ENCODE measurements around the gene DECR2.
"Not testable (repeated sequence)": the region's sequence is repeated elsewhere in the genome, so short reads cannot be mapped to it uniquely, and the experiment has no call there.

The DECR2 gene

GRCh38 chr16:377419-377951, 24.2 kb upstream of the DECR2 start:
- Histone ChIP-seq H3K4me3 (ENCODE audit: insufficient read depth, low read length, poor library complexity, severe bottlenecking) (no peak overlapping the region), H3K27me3 (ENCODE audit: low read length) (no peaks in the 10 kb centered on the region), H3F3A (ENCODE audit: insufficient read depth) (no peaks in the 10 kb centered on the region), H4K20me1 (ENCODE audit: low read depth, low read length) (no peaks in the 10 kb centered on the region), H3K79me2 (ENCODE audit: insufficient read depth, low read length) (peaks cover 3% of the 10 kb centered on the region; the same call in 1 of the 2 replicates), H3K9me3 (ENCODE audit: insufficient read depth, low read length) (no peaks in the 10 kb centered on the region), H3K36me3 (ENCODE audit: low read length) (no peaks in the 10 kb centered on the region), H3K27ac (ENCODE audit: low read depth, low read length) (no peak overlapping the region), H3K9me2 (replicated peaks; ENCODE audit: insufficient read depth, low read length) (no peaks in the 10 kb centered on the region), H3K9ac (ENCODE audit: low read length) (no peak overlapping the region), H3K4me2 (ENCODE audit: low read depth, low read length, poor library complexity, severe bottlenecking) (no peak overlapping the region), H2AFZ (ENCODE audit: low read depth, low read length, severe bottlenecking) (no peak overlapping the region)
- TF ChIP-seq CTCF (IDR thresholded peaks at IDR 0.05; ENCODE audit: insufficient read depth, low read length, poor library complexity, severe bottlenecking) (no peak), EZH2phosphoT487 (conservative IDR thresholded peaks at IDR 0.05; ENCODE audit: low read length) (no peak)

GRCh38 chr16:378113-378820, 23.4 kb upstream of the DECR2 start:
- H3K36me3 ChIP-seq (ENCODE audit: low read length); H2AFZ ChIP-seq (ENCODE audit: low read depth, low read length, severe bottlenecking); H4K20me1 ChIP-seq (ENCODE audit: low read depth, low read length); H3K9me2 ChIP-seq (replicated peaks; ENCODE audit: insufficient read depth, low read length); H3K4me3 ChIP-seq (ENCODE audit: insufficient read depth, low read length, poor library complexity, severe bottlenecking); H3K79me2 ChIP-seq (ENCODE audit: insufficient read depth, low read length); H3K9me3 ChIP-seq (ENCODE audit: insufficient read depth, low read length); H3K27me3 ChIP-seq (ENCODE audit: low read length); H3K9ac ChIP-seq (ENCODE audit: low read length); H3K4me2 ChIP-seq (ENCODE audit: low read depth, low read length, poor library complexity, severe bottlenecking); H3F3A ChIP-seq (ENCODE audit: insufficient read depth); H3K27ac ChIP-seq (ENCODE audit: low read depth, low read length): not testable (repeated sequence)

DNA sequence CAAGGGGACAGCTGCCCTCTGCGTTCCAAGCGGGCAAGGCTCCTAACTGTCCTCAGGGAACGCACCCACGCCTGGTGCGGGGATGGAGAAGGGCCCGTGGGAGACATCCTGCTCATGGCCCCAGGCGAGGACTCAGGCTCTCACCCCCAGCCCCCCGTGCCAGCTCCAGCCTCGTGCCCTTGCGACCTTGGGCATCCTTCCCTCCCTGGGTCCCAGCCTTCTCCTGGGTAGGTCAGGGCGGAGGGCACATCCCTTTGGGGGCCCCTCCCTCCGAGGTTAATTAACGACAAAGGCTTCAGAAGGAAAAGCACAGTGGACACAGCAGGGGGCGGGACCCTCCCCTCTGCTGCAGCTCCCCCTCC, 22.9 kb upstream of the DECR2 start:
- Histone ChIP-seq H3F3A (ENCODE audit: insufficient read depth) (peaks cover 11% of the 10 kb centered on the region), H4K20me1 (ENCODE audit: low read depth, low read length) (no peaks in the 10 kb centered on the region), H3K27me3 (ENCODE audit: low read length) (no peaks in the 10 kb centered on the region), H3K9ac (ENCODE audit: low read length) (no peak overlapping the region), H3K4me3 (ENCODE audit: insufficient read depth, low read length, poor library complexity, severe bottlenecking) (no peak overlapping the region), H2AFZ (ENCODE audit: low read depth, low read length, severe bottlenecking) (no peak overlapping the region), H3K9me2 (replicated peaks; ENCODE audit: insufficient read depth, low read length) (no peaks in the 10 kb centered on the region), H3K79me2 (ENCODE audit: insufficient read depth, low read length) (peaks cover 3% of the 10 kb centered on the region; the same call in 1 of the 2 replicates), H3K9me3 (ENCODE audit: insufficient read depth, low read length) (no peaks in the 10 kb centered on the region), H3K27ac (ENCODE audit: low read depth, low read length) (no peak overlapping the region), H3K4me2 (ENCODE audit: low read depth, low read length, poor library complexity, severe bottlenecking) (no peak overlapping the region), H3K36me3 (ENCODE audit: low read length) (no peaks in the 10 kb centered on the region)
- TF ChIP-seq EZH2phosphoT487 (conservative IDR thresholded peaks at IDR 0.05; ENCODE audit: low read length) (no peak), CTCF (IDR thresholded peaks at IDR 0.05; ENCODE audit: insufficient read depth, low read length, poor library complexity, severe bottlenecking) (no peak)

DNA sequence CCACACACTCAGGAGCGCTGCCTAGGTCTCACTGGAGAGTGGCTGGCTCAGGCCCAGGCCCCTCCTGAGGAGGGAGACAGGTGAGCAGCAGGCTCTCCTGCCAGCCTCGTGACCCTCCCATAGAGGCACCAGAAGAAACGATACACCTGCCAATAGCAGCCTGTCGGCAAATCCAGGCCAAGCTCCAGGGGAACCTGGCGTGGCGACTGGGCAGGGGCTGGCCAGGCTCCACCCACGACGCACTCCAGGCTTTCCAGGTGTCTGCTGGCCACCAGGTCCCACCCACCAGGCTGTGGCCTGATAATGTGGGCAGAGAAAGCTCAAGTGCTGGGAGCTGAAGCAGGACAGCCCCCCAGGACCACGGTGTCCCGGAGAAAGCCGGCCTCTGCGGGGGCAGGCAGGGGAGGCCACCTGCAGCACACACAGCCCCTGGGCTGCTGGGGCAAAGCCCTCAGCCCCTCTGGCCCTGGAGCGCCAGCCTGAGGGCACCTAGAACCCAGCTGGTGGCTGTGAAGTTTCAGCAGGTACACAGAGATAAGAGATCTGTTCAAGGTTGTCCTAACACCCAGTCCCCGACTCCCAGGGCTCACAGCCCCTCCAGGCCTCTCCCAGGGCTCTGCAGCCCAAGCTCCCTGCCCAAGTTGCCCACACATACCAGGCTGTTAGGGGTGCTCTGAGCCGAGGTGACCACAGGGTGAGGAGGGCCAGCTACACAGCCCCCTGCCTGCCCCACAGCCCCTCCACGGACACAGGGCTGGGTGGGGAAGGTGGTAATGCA, 22.3 kb upstream of the DECR2 start:
- no peak overlapping the region for H2AFZ ChIP-seq (ENCODE audit: low read depth, low read length, severe bottlenecking)
- H3K9ac ChIP-seq (ENCODE audit: low read length) = no peak overlapping the region
- no peaks in the 10 kb centered on the region for H4K20me1 ChIP-seq (ENCODE audit: low read depth, low read length)
- no peaks in the 10 kb centered on the region for H3K9me3 ChIP-seq (ENCODE audit: insufficient read depth, low read length)
- no peak overlapping the region for H3K4me3 ChIP-seq (ENCODE audit: insufficient read depth, low read length, poor library complexity, severe bottlenecking)
- H3F3A ChIP-seq (ENCODE audit: insufficient read depth) = peaks cover 11% of the 10 kb centered on the region
- no peak overlapping the region for H3K4me2 ChIP-seq (ENCODE audit: low read depth, low read length, poor library complexity, severe bottlenecking)
- no peak overlapping the region for H3K27ac ChIP-seq (ENCODE audit: low read depth, low read length)
- no peaks in the 10 kb centered on the region for H3K36me3 ChIP-seq (ENCODE audit: low read length)
- no peaks in the 10 kb centered on the region for H3K9me2 ChIP-seq (replicated peaks; ENCODE audit: insufficient read depth, low read length)
- peaks cover 3% of the 10 kb centered on the region; the same call in 1 of the 2 replicates for H3K79me2 ChIP-seq (ENCODE audit: insufficient read depth, low read length)
- no peak for TF ChIP-seq CTCF (IDR thresholded peaks at IDR 0.05; ENCODE audit: insufficient read depth, low read length, poor library complexity, severe bottlenecking)
- no peaks in the 10 kb centered on the region for H3K27me3 ChIP-seq (ENCODE audit: low read length)

Data from SU-DHL-6 (cell line).